GM18909 (cell line): Measurements from ENCODE around the gene TMPRSS13.
A peak's percentile ranks its signal among the peaks of the same experiment; 100 is the strongest.

Experiments
- ATAC-seq: cut with Tn5 transposase; IDR thresholded peaks from one replicate; pipeline ENCODE4 v1.9.1; 2021; ENCODE audit warnings: mild to moderate bottlenecking; ENCODE audit not compliant: unreplicated experiment, poor library complexity

Gene TMPRSS13

DNA sequence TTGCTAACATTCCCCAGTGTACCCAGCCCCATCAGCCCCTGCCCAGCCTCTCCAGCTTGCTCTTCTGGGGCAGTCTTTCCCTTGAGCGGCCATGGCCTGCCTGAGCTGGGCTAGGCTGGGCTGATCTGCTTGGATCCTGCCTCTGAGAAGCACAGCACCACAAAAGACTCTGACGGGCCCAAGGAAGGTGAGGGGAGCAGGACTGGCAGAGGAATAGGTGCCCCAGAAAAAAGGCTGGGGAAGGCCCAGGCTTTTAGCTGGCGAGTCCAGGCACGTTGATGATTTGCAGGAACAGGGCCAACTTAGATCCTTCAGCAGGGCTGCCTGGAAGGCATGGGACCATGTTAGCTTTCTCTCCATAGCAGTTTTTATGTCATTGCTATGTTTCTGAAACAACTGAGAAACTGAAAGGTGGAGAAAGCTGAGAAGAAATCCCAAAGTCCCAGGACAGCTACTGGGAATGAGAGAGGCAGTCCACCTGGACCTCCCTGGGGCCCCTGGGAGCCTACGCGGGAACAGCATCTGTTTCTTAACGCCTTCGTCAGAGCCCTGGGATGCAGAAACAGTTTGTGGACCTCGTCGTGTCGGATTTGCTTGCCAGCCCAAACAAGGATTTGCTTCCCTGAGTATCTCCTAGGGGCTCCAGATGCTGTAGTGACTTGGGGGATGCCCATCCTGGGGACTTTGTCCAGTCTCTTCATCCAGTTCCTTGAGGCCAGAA, 28.3 kb downstream of the TMPRSS13 start:
- ATAC-seq, result no peak

DNA sequence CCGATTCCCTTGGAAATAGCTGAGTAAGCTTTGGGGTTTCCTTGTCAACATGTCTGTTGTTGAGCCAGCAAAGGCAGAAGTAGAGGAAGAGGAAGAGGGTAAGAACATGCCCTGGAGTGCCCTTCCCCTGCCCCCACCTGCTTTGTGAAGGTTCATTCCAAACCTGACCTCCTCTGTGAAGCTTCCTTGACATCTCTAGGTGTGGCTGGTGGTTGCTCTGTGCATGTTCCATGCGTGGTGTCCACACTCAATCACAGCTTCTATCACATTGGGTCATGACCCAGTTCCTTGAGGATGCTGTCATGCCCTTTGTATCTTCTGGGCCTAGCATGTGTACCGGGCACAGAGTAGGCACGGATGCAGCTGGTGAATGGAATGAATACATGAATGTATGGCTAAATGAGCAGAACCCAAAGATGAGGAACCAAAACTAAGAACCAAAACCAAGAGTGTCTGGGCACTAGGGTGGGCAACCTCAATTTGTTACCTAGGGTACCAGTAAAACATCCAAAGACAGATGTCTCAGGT, 29.0 kb downstream of the TMPRSS13 start:
- peak; percentile 73 for ATAC-seq

DNA sequence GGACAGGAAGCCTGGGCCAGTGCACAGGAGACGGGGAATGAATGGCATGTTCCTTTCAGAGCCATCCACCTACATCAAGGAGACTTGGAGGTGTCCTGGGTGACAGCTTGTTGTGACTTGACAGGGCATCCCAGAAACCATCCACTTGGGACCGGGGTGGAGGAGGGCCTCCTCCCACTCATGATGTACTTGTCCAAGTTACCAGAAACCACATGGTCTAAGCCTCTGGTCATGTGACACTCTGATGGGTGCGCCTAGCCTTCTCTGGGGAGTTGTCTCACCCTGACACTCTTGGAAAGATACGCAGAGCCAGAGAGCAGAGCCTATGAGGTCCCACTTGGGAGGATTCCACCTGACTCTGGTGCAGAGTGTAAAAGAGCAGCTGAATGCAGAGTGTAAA, 31.1 kb downstream of the TMPRSS13 start:
- no peak for ATAC-seq

DNA sequence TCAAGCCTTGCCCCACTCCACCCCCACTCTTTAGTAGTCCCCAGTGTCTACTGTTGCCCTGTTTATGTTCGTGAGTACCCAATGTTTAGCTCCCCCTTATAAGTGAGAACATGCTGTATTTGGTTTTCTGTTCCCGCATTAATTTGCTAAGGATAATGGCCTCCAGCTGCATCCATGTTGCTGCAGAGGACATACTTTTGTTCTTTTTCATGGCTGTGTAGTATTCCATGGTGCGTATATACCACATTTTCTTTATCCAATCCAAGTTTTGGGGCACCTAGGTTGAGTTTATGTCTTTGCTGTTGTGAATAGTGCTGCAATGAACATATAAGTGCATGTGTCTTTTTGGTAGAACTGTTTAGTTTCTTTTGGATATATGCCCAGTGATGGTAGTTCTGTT, 36.6 kb downstream of the TMPRSS13 start:
- ATAC-seq, result no peak

DNA sequence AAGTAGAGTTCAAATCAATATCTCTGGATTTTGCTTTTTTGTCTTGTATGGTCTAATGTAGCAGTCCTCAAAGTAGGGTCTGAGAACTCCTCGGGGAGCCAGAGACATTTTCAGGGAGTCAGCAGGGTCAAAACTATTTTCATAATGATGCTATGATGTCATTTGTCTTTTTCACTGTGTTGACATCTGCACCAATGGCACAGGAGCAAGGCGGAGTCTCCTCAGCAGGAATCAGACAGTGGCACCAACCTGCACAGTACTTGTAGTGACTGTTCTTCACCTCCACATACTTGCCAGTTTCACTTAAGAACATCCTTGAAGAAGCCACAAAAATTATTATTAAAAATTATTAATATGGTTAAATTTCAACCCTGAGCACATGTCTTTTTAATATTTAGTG, 37.8 kb downstream of the TMPRSS13 start:
- ATAC-seq, result no peak

DNA sequence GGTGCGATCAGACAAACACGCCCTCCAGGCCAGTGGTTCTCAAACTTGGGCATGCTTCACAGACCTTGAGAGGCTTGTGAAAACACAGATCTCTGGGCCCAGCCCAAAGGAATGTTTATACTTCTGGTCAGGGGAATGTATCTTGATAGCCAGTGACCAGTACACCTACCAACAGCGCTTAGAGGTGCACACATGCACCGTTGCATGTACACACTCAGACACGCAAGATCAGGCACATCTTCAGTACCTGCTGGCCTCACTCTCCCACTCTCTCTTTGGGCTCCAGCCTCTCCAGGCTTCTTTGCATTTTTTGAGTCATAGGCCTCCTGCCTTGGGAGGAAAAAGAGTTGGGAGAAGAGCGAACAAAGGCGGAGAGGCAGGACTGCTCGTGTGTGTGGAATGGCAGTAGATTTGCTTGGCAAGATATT, 41.0 kb downstream of the TMPRSS13 start:
- no peak for ATAC-seq

DNA sequence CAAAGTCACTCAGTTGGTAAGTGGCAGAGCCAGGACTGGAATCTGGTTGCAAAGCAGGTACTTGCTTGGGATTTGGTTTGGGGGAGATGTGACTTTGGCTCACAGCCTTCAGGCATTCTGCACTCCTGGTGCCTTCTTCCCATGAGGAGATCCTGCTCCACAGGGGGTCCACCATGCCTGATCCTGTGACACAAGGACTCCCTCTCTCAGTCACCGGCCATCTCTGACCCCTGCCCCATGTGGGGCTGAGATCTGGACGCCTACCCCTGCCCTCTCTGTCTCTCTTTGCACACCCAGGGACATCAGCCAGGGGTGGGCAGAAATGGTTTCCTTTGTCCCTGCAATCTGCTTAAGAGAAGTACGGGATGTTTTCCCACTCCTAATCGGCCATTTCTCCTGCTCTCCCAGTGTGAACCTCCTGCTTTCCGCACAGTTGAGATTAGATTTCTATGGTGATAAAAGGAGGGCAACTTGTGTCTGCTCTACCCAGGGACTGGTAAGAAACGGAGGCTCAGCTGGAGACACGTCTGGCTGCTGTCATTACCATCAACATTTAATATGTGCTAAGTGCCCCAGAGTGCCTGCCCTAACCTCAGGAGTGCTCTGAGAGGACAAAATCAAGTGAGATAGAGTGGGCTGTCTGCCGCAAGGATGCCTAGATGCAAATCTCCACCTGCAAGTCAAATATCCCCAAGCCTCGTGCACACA, 41.6 kb downstream of the TMPRSS13 start:
- ATAC-seq, result no peak

DNA sequence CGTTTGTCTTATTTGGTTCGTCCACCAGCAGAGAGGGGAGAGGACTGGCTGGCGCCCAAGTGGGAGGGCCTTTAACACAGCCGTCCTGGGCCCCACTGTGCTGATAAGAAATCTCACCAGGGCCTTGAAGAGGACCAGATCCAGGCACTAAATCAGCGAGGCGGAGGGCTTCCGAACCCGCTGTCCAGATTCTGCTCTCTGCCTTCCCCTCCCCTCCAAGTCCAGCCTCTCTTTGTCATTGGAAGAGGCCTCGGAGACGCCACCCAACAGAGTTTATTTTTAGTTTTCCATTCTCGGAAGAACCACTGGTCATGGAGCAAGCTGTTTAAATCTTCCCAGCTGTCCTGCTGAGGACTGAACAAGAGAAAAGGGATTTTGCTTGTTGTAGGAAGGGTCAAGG, 43.4 kb downstream of the TMPRSS13 start:
- ATAC-seq, result no peak

DNA sequence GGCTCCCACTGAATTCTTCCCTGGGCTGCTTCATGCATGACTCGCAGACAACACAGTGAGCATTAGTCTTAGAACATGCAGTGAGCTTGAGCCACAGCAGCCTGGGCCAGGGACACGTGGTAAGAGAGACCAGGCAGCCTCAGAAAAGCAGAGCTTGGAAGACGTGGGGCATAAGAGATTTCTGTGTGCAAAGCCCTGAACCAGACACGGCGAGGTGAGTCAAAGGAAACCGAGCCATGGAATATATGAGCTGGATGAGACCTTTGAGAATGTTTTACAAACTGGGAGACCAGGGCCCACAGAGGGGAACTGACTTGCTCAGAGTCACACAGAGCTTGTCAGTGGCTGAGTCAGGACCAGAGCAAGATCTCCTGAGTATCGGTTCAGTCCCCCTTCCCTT, 44.2 kb downstream of the TMPRSS13 start:
- no peak for ATAC-seq

DNA sequence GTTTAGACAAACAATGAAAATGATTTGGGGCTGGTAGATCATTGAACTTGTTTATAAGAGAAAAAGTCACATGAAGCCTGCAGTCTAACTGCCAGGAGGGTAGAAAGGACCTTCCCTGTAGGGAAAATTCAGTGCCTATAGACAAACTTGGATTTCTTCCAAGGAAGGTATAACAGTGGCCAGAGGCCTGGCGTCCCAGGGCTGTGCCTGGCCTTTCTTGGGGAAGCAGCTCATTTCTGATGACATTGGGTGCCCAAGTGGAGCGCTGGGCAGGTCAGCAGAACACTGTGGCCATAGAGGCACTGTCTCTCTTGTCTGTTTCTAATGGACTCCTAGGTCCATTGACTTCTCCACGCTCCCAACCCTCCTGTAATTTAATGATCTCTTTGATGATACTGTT, 46.1 kb downstream of the TMPRSS13 start:
- no peak for ATAC-seq

DNA sequence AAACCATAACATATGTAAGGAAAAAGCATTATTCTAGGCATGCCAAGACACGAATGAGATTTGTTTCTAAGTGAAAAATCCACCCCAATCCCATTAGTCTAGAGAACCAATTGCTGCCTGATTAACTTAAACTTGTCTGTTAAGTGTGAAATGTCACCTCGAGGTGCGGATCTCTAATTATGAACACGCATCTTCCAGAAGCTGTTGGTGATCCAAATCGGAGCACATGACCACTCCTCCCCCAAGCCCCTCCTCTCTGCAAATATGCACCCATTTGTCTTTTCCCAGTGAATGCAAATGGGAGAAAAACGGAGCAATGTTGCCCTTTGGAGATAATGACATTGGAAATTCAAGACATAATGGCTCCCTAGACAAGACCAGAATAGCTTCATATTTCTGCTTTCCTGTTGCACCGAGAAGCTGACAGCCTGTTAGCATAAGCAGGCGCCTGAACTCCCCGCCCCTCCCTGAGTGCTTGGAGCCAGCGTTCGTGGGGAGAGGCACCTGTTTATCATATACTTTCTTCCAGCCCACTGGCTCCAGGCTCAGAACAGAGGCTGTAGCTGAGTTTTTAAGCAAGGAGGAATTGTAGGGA, 46.8 kb downstream of the TMPRSS13 start:
- no peak for ATAC-seq

DNA sequence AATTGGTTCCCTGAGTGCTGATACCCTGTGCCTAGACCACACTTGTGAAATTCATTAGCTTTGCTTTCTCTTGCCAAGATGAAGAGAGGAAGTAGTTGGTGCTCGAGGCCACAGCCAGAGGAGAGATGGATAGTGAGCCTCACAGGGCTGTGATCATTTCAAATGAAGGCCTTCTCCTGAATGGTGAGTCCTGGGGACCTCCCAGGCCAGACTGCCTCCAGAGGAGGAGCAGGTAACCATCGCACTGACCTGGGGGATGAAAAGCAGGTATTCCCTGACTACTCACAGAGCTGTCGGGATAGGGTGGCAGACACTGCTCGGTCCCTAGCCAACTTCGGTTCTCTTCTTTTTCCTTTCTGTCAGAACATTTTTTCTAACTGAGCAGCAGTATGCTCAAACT, 48.0 kb downstream of the TMPRSS13 start:
- ATAC-seq, result no peak

DNA sequence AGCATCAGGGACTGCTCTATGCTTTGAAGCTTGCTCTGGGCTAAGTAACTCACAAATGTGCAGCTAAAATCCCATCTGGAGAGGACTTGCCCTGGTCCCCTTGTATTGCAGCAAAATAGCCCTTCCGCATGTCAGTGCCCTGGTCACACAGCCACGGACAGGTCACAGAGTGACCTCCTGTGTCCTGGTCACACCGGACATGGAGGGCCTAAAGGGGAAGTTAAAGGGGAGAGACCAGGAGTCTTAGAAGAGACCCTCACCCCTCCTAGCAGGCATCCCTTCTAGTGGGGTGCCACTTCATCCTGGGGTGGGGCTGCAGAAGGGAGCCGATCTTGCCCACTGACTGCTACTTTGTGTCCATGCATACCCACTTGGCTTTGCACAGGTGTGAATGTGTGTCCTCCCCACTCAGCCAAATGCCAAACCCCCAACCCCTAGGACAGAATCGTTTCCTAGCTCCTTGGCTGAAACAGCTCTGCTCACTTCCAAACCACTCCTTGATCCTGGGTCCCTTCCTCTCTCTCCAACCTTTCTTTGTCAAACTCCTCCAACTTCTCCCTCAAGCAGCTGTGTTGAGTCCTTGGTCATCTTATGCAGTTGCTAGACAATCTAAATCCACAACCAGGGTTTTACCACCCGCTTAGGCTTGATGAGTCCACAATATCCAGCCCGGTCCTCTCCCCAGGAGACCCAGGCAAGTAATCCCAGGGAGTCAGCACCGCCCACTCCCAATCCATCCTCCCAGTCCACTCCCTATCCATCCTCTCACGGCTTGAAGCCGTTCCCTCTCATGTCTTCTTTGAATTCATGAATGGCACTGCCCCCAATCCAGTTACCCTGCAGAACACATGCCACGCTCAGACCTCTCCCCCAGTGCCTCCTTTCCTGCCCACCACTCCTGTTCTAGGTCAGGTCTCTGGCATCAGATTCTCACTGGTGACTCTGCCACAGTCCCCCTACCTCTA, 49.4 kb downstream of the TMPRSS13 start:
- ATAC-seq, result no peak

DNA sequence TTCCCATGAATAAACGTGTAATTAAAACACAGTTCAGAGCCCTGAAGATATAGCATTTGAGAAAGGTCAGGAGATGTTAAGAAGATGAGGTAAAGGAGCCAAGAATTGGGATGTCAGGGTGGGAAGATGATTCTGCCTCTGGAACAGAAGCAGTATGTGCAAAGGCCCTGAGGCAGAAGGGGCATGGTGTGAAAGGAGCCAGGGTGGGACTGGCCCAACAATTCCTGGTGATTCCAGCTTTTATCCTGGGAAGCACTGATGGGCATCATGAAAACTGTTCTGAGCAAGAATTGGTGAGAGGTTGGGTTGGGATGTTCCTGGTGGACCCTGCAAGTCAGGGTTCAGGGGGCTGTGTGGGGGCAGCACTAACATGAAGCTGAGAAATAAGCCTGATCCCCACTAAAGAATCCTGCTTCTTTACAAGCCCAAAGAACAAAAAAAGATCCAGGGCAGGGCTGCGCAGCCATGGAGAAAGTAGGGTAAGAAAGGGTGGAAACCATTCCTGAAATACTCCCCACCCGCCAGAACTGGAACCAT, 50.2 kb downstream of the TMPRSS13 start:
- no peak for ATAC-seq

DNA sequence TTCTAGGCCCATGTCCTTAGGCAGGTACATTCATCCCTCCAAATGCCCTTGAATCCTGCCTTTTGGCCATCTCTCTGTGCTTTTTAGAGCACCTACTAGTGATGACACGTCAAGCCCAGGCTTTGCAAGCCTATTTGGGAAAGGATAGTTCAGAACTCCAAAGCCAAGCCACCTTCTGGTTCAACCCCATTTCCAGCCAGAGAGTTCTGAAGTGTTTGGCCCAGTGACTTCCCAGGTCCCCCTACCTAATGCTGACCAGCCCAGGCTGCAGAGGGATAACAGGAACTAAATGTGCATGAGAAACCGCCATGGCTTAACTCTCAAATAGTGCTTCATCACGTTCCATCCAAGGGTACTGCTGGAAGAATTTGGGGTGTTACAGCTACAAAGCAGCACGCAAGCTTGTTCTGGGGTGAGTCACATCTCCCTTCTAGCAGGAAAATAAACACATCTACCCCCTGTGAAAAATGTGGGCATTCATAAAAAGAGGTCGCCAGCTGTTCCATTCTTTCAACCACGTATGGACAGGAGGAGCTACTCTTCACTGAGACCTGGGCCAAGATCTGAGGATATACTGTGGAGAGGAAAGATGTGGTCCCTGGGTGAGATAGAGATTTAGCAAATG, 50.8 kb downstream of the TMPRSS13 start:
- ATAC-seq, result no peak

DNA sequence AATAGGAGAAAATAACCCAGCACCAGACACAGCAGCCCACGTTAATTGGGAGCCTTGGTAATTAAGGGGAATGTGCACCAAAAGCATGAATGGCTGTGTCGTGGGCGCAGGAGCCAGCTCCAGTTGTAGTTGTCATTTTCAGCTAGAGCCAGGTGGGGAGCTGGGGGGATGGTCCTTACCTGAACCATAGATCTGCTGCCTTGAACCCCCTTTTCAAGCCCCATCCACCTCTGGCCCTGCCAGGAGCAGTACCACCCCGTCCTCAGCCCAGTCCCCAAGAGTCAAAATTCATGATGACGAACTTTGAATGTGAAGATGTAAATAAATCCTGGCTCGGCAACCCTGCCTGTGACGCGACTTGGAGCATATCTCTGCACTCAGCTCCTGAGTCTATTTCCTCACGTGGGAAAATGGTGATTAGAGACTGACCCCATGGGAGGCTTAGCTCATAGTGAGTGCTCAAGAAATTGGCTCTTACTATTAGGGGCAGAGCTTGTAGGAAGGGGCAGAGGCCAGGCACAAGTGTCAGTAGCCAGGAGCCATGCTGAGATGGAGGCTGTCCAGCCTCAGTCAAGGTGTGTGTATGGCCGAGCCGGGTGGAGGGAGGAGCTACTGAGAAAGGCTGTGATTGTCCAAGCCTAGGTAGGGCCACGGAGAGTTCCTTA, 52.0 kb downstream of the TMPRSS13 start:
- ATAC-seq, result no peak

DNA sequence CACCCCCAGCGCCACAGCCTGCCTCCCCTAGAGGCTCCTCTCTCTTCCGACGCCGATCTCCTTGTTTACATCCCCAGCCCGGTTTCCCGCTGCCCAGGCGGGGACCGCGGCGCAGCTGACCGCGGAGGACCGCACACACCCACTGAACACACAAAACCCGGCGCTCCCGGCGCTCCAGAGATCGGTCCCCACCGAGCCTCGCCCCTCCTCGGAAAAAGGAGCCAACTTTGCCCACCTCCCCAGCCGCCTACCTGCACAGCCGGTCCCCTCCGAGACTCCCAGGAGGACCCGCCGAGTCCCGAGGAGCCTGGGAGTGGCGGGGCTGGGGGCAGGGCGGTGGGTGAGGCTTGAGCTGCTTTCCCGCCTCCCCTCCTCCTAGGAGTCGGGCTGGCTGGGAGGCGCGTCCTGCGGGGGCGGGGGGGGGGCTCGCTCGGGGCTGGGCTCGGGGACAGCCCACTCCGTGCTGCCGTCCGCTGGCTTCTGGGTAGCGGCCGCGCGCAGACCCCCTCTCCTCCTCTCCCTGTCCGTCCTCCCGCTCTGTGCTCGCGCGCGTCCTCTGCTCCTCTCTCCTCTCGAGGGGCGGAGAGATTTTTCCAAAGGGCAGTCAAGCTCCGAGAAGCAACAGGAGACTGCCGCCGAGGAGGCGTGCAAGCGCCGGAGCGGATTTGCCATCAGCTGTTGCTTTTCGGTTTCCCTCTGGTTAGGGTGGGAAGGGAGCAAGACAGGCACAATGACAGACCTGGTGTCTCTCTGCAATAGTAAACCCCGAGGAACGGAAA, 52.7 kb downstream of the TMPRSS13 start, which contains the start of gene FXYD6:
Gene FXYD6 (minus strand): TSS at position 318 of the 779 bp plus-strand sequence. CDS start 33,882 bp downstream, outside the sequence.
- ATAC-seq, result no peak

DNA sequence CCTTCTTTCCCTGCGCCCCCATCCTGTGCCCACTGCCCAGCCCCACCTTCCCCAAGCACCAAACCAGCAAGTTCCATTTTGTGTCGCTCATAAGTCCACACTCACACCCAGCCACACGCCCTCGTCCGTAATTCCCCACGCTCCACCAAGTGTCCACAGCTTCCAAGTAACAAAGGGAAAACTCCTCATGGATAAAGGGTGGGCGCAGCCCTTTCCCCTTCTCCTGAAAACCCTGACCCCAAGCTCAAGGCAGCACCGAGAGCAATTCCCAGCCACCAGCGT, 53.2 kb downstream of the TMPRSS13 start:
- ATAC-seq, result no peak
